ENCODE data around the gene MGAT1.
"Not testable (repeated sequence)": the region's sequence is repeated elsewhere in the genome, so short reads cannot be mapped to it uniquely, and the experiment has no call there.

Gene MGAT1

DNA sequence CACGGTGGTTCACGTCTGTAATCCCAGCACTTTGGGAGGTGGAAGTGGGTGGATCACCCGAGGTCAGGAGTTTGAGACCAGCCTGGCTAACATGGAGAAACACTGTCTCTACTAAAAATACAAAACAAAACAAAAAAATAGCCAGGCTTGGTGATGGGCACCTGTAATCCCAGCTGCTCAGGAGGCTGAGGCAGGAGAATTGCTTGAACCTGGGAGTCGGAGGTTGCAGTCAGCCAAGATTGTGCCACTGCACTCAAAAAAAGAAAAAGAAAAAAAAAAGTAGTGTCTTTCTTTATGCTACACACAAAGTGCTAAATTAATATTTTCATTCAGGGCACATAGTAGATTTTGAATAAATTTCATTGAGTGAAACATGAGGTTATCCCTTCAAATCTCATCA is 61.7 kb downstream of the MGAT1 start:
- not testable (repeated sequence) for DNase-seq (ENCODE audit: low read depth in 1 of 2, low spot score in 1 of 2); H3K27me3 ChIP-seq (ENCODE audit: insufficient read depth, poor library complexity, severe bottlenecking); H3K4me3 ChIP-seq (replicated peaks; ENCODE audit: insufficient read depth, low read length); H3K27ac ChIP-seq (replicated peaks)

DNA sequence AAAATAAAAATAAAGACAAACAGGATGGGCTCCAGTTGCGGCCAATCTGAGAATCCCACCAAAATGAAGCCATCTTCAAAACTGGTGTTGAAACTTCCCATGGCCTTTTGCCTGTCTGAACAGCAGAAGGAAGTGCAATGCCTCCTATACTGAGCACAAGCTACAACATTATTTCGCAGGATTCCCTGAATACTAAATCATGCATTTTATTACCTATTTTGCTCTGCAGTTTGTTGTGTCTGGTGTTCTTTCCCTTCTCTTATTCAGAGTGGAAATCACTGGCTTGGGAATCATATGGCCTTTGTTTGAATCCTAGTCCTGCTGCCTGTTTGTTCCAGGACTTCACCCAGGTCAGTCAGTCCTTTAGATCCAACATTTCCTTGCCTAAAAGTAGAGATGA is 62.6 kb downstream of the MGAT1 start, which contains the start of gene OR2Y1:
Gene OR2Y1 (minus strand): TSS at position 101 of the 400 bp plus-strand sequence. CDS start 0 bp downstream, at position 101.
- Histone ChIP-seq H3K27ac (replicated peaks) (no peak within 1 kb of the TSS), H3K4me3 (replicated peaks; ENCODE audit: insufficient read depth, low read length) (no peak within 1 kb of the TSS), H3K27me3 (ENCODE audit: insufficient read depth, poor library complexity, severe bottlenecking) (no peaks in the 10 kb centered on the region)
- no peak for DNase-seq (ENCODE audit: low read depth in 1 of 2, low spot score in 1 of 2)
- TF ChIP-seq POLR2AphosphoS5 (IDR thresholded peaks at IDR 0.05; ENCODE audit: low read depth) = no peak
- TF ChIP-seq, protein P1, sequence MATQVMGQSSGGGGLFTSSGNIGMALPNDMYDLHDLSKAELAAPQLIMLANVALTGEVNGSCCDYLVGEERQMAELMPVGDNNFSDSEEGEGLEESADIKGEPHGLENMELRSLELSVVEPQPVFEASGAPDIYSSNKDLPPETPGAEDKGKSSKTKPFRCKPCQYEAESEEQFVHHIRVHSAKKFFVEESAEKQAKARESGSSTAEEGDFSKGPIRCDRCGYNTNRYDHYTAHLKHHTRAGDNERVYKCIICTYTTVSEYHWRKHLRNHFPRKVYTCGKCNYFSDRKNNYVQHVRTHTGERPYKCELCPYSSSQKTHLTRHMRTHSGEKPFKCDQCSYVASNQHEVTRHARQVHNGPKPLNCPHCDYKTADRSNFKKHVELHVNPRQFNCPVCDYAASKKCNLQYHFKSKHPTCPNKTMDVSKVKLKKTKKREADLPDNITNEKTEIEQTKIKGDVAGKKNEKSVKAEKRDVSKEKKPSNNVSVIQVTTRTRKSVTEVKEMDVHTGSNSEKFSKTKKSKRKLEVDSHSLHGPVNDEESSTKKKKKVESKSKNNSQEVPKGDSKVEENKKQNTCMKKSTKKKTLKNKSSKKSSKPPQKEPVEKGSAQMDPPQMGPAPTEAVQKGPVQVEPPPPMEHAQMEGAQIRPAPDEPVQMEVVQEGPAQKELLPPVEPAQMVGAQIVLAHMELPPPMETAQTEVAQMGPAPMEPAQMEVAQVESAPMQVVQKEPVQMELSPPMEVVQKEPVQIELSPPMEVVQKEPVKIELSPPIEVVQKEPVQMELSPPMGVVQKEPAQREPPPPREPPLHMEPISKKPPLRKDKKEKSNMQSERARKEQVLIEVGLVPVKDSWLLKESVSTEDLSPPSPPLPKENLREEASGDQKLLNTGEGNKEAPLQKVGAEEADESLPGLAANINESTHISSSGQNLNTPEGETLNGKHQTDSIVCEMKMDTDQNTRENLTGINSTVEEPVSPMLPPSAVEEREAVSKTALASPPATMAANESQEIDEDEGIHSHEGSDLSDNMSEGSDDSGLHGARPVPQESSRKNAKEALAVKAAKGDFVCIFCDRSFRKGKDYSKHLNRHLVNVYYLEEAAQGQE (IDR thresholded peaks at IDR 0.05; ENCODE audit: insufficient replicate concordance, low read depth) = no peak
- no peak for TF ChIP-seq GABPA (IDR thresholded peaks at IDR 0.05; ENCODE audit: low read depth)
- TF ChIP-seq, protein P2, sequence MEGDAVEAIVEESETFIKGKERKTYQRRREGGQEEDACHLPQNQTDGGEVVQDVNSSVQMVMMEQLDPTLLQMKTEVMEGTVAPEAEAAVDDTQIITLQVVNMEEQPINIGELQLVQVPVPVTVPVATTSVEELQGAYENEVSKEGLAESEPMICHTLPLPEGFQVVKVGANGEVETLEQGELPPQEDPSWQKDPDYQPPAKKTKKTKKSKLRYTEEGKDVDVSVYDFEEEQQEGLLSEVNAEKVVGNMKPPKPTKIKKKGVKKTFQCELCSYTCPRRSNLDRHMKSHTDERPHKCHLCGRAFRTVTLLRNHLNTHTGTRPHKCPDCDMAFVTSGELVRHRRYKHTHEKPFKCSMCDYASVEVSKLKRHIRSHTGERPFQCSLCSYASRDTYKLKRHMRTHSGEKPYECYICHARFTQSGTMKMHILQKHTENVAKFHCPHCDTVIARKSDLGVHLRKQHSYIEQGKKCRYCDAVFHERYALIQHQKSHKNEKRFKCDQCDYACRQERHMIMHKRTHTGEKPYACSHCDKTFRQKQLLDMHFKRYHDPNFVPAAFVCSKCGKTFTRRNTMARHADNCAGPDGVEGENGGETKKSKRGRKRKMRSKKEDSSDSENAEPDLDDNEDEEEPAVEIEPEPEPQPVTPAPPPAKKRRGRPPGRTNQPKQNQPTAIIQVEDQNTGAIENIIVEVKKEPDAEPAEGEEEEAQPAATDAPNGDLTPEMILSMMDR (IDR thresholded peaks at IDR 0.05; ENCODE audit: insufficient read depth, low read length) = no peak
- TF ChIP-seq SPI1 (IDR thresholded peaks at IDR 0.05; ENCODE audit: borderline replicate concordance, low read depth) = no peak

DNA sequence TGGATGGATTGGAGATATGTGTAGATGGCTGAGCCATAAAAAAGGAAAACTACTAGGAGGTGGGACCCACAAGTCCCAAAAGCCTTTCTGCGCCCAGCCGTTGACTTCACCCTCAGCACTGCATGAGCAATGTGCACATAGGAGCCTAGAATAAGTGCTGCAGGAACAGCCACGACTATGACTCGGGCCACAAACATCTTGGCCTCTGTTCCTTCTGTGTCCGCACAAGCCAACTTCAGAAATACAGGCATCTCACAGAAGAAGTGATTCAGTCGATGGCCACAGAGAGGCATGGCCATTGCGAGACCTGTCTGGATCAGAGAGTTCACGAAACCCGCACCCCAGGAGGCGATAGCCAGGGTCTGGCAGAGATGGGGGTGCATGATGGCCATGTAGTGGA is 63.3 kb downstream of the MGAT1 start:
- H3K27ac ChIP-seq (replicated peaks) = no peak overlapping the region
- DNase-seq (ENCODE audit: low read depth in 1 of 2, low spot score in 1 of 2) = no peak
- H3K4me3 ChIP-seq (replicated peaks; ENCODE audit: insufficient read depth, low read length) = no peak overlapping the region
- no peaks in the 10 kb centered on the region for H3K27me3 ChIP-seq (ENCODE audit: insufficient read depth, poor library complexity, severe bottlenecking)
- TF ChIP-seq SPI1 (IDR thresholded peaks at IDR 0.05; ENCODE audit: borderline replicate concordance, low read depth) (no peak), GABPA (IDR thresholded peaks at IDR 0.05; ENCODE audit: low read depth) (no peak)
- TF ChIP-seq, protein P1 (IDR thresholded peaks at IDR 0.05; ENCODE audit: insufficient replicate concordance, low read depth) = no peak

DNA sequence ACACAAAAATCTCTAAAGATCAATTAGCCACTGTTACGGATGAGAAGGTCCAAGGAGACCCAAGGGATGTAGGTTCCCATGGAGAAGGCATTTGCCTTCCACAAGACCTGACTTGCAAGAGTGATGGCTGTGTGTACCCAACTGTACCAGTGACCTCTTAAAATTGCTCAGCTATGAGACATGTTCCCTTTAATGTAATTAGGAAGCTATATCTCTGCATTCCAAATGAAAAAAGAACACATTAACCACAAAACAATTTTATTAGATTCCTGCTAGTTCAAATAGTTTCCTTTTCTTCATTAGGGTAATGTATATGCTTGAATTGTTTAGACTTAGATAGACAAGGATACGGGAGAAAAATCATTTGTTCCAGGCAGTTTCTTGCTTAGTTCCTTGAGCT is 66.1 kb downstream of the MGAT1 start:
- Histone ChIP-seq H3K27ac (replicated peaks) (no peak overlapping the region), H3K27me3 (ENCODE audit: insufficient read depth, poor library complexity, severe bottlenecking) (no peaks in the 10 kb centered on the region), H3K4me3 (replicated peaks; ENCODE audit: insufficient read depth, low read length) (no peak overlapping the region)
- no peak for TF ChIP-seq POLR2AphosphoS5 (IDR thresholded peaks at IDR 0.05; ENCODE audit: low read depth)
- DNase-seq (ENCODE audit: low read depth in 1 of 2, low spot score in 1 of 2) = no peak
